Activated naive CD8-positive, alpha-beta T cell treated with anti-CD3 and anti-CD28 coated beads, Interleukin-2, amount 10 ng/mL, durations not matched to agents 7 days and 5 days (primary cell): ENCODE measurements around the gene IRS2. TPM values are rescaled to one million over a fixed set of nuclear protein-coding genes. Genes with fewer than 3 reads are reported as not detected.

Experiments
- ATAC-seq: fragments of 150-1000 bp; cut with Tn5 transposase; one replicate; pipeline ENCODE4 v1.10.0; 2021; ENCODE audit warnings: low read depth, moderate library complexity
- POLR2A ChIA-PET: fragments of 350-600 bp; sonication (Branson Sonifier 250); formaldehyde crosslinking; loops from one replicate; lab custom pipeline; 2021; ENCODE audit warnings: antibody characterized with exemption; lab: Charles Lee
- DNase-seq: peaks from one replicate; pipeline ENCODE4 v3.0.0; 2021
- H3K27ac Mint-ChIP-seq: one replicate; pipeline ENCODE4 v1.8.0; 2022; ENCODE audit warnings: mild to moderate bottlenecking, mixed read lengths
- H3K27me3 Mint-ChIP-seq: one replicate; pipeline ENCODE4 v1.8.0; 2022; ENCODE audit warnings: mild to moderate bottlenecking, moderate library complexity, mixed read lengths
- H3K36me3 Mint-ChIP-seq: one replicate; pipeline ENCODE4 v1.8.0; 2021; ENCODE audit warnings: mild to moderate bottlenecking, mixed read lengths
- H3K4me1 Mint-ChIP-seq: one replicate; pipeline ENCODE4 v1.8.0; 2021; ENCODE audit warnings: mixed read lengths
- H3K4me3 Mint-ChIP-seq: one replicate; pipeline ENCODE4 v1.8.0; 2022; ENCODE audit warnings: mild to moderate bottlenecking, moderate library complexity, mixed read lengths
- H3K9me3 Mint-ChIP-seq: one replicate; pipeline ENCODE4 v1.8.0; 2021; ENCODE audit warnings: mixed read lengths
- total RNA-seq, 2 experiments: library from RNA; stranded (reverse); gene quantifications; one replicate each; pipeline ENCODE4 v1.2.3, GENCODE V29; 2021

Gene IRS2
- total RNA-seq, 2 experiments from 2014 or later, result 5.3 to 5.5 TPM

- no peak for ATAC-seq
- POLR2A ChIA-PET, result no interaction called here
- DNase-seq, result no peak
- peaks cover 42% of the 10 kb centered on the region for H3K27me3 Mint-ChIP-seq
- no peak overlapping the region for H3K4me3 Mint-ChIP-seq
- H3K9me3 Mint-ChIP-seq, result no peaks in the 10 kb centered on the region
- peaks cover 9% of the 10 kb centered on the region for H3K4me1 Mint-ChIP-seq
- no peak overlapping the region for H3K27ac Mint-ChIP-seq
- no peaks in the 10 kb centered on the region for H3K36me3 Mint-ChIP-seq
These were observed 83.1 kb downstream of the IRS2 start for GRCh38 chr13:109703250-109703649.
